Gastroesophageal sphincter (tissue), 4 donors: Measurements from ENCODE around the gene CDKN2D. TPM values are rescaled to one million over a fixed set of nuclear protein-coding genes. Genes with fewer than 3 reads are reported as not detected.
"Not testable (repeated sequence)": the region's sequence is repeated elsewhere in the genome, so short reads cannot be mapped to it uniquely, and the experiment has no call there.

Experiments
- ATAC-seq: fragments of 150-250 bp; one replicate; pipeline ENCODE4 v1.9.1; 2016; ENCODE audit warnings: mild to moderate bottlenecking, moderate library complexity
- H3K27ac ChIP-seq, 4 donors: fragments of 200-600 bp; sonication (generic) in 3 of 4; 1 replicate in 3 of 4; 2 replicates in 1 of 4; pipeline ENCODE4 v1.5.1; 2016 to 2019
- H3K27me3 ChIP-seq: fragments of 200-600 bp; sonication (generic); one replicate; pipeline ENCODE4 v1.5.1; 2019
- H3K36me3 ChIP-seq, 2 donors: fragments of 200-600 bp; sonication (generic); one replicate each; pipeline ENCODE4 v1.5.1; 2019; ENCODE audit warnings: control low read depth in 1 of 2
- H3K4me1 ChIP-seq, 3 donors: fragments of 200-600 bp; sonication (generic); 1 replicate in 2 of 3; 2 replicates in 1 of 3; pipeline ENCODE4 v1.5.1; 2016 to 2019; ENCODE audit warnings: control low read depth in 2 of 3
- H3K4me3 ChIP-seq, 2 donors: fragments of 200-600 bp; sonication (generic); one replicate each; pipeline ENCODE4 v1.5.1; 2019; ENCODE audit warnings: mild to moderate bottlenecking in 1 of 2, moderate library complexity in 1 of 2
- H3K9me3 ChIP-seq, 3 donors: fragments of 200-600 bp; sonication (generic); one replicate each; pipeline ENCODE4 v1.5.1; 2017 to 2019; ENCODE audit warnings: control low read depth in 2 of 3
- CTCF ChIP-seq, 4 experiments: fragments of 200-600 bp in 2 of 4; fragments of 450-650 bp in 2 of 4; sonication (generic) in 1 of 4; IDR thresholded peaks; one replicate each; pipeline ENCODE4 v1.5.1; 2017 to 2019; ENCODE audit warnings: antibody characterized with exemption in 4 of 4, mild to moderate bottlenecking in 2 of 4, moderate library complexity in 2 of 4
- EP300 ChIP-seq: sonication (generic); formaldehyde crosslinking; IDR thresholded peaks from one replicate; pipeline ENCODE4 v1.6.1; 2017; ENCODE audit warnings: antibody characterized with exemption, mild to moderate bottlenecking
- POLR2A ChIP-seq, 2 donors: fragments of 450-650 bp; IDR thresholded peaks; one replicate each; pipeline ENCODE4 v1.6.1; 2017; ENCODE audit warnings: antibody characterized with exemption in 2 of 2, mild to moderate bottlenecking in 2 of 2, moderate library complexity in 1 of 2
- POLR2AphosphoS5 ChIP-seq: sonication (generic); formaldehyde crosslinking; IDR thresholded peaks from one replicate; pipeline ENCODE4 v1.6.1; 2017; ENCODE audit warnings: antibody characterized with exemption
- WGBS, 2 donors: methylation state at CpG; one replicate each; pipeline ENCODE4 v1.1.5; 2018; ENCODE audit warnings: low coverage in 1 of 2; 5-methylcytosine and 5-hydroxymethylcytosine counted together
- total RNA-seq, 4 donors: library from RNA; depleted of rRNA; stranded (reverse); fragments of >200 nt; gene quantifications; one replicate each; pipeline ENCODE4 v1.1.0, GENCODE V29; 2016

CDKN2D gene
- total RNA-seq, 4 donors from 2014 or later = 5.4 to 15.9 (median 10.6) TPM

GRCh38 chr19:10544753-10545251 lies 24.0 kb downstream of the CDKN2D start:
- 15% methylated on average over 4 of the region's 23 CpGs; no CpG with 5 or more reads in 1 of the 2 donors for WGBS, 2 donors
- peak overlapping the region in 3 of 4 donors; percentile 81 to 92 (median 92) for H3K27ac ChIP-seq

GRCh38 chr19:10544242-10544752 lies 24.5 kb downstream of the CDKN2D start:
- no peak for TF ChIP-seq EP300
- TF ChIP-seq CTCF (IDR thresholded peaks at IDR 0.05) = no peak
- TF ChIP-seq POLR2A (IDR thresholded peaks at IDR 0.05) = no peak
- no peak for TF ChIP-seq POLR2AphosphoS5
- H3K4me1 ChIP-seq = peaks cover 0 to 28% (median 8%) of the 10 kb centered on the region in 3 donors
- H3K27ac ChIP-seq = peak overlapping the region; percentile 79 to 92 (median 86)
- no peaks in the 10 kb centered on the region for H3K9me3 ChIP-seq
- ATAC-seq = peak; percentile 29
- peaks cover 3% of the 10 kb centered on the region for H3K27me3 ChIP-seq
- peak overlapping the region; percentile 86 to 98 for H3K4me3 ChIP-seq
- peaks cover 0 to 34% of the 10 kb centered on the region in 2 donors for H3K36me3 ChIP-seq
- WGBS, 2 donors = no CpG with 5 or more reads among the region's 22 CpGs

More at GRCh38 chr19:10544753-10545251, 24.0 kb downstream of the CDKN2D start:
- Histone ChIP-seq H3K27me3 (no peaks in the 10 kb centered on the region), H3K36me3 (peaks cover 0 to 39% of the 10 kb centered on the region in 2 donors), H3K9me3 (no peaks in the 10 kb centered on the region), H3K4me1 (peaks cover 0 to 28% (median 8%) of the 10 kb centered on the region in 3 donors), H3K4me3 (peak overlapping the region; percentile 86 to 98)
- TF ChIP-seq POLR2AphosphoS5 (no peak), CTCF (IDR thresholded peaks at IDR 0.05) (no peak)
- no peak for ATAC-seq

GRCh38 chr19:10543420-10544241 lies 25.1 kb downstream of the CDKN2D start, which contains the start of gene ATG4D:
TSS of gene ATG4D (plus strand) at chr19:10543904. CDS start at chr19:10544091, 187 bp downstream.
- peak in 1 of 4 experiments; percentile 25 for TF ChIP-seq CTCF (IDR thresholded peaks at IDR 0.05)
- TF ChIP-seq POLR2AphosphoS5 = peak; percentile 86
- peak; percentile 75 to 91 for TF ChIP-seq POLR2A (IDR thresholded peaks at IDR 0.05)
- no peak for TF ChIP-seq EP300
- WGBS, 2 donors = 38% methylated on average over 1 of the region's 79 CpGs; no CpG with 5 or more reads in 1 of the 2 donors
- Histone ChIP-seq H3K4me3 (peak within 1 kb of the TSS; percentile 86 to 98), H3K27ac (peak within 1 kb of the TSS; percentile 79 to 92 (median 86)), H3K4me1 (peaks cover 0 to 28% (median 8%) of the 10 kb centered on the region in 3 donors), H3K27me3 (peaks cover 10% of the 10 kb centered on the region), H3K9me3 (no peaks in the 10 kb centered on the region), H3K36me3 (peaks cover 0 to 27% of the 10 kb centered on the region in 2 donors)
- ATAC-seq = peak; percentile 92

- Histone ChIP-seq H3K27ac (peak overlapping the region in 3 of 4 donors; percentile 81 to 92 (median 92)), H3K9me3 (no peaks in the 10 kb centered on the region), H3K27me3 (peaks cover 16% of the 10 kb centered on the region), H3K36me3 (peaks cover 0 to 21% of the 10 kb centered on the region in 2 donors), H3K4me3 (peak overlapping the region; percentile 86 to 98), H3K4me1 (peaks cover 0 to 28% (median 8%) of the 10 kb centered on the region in 3 donors)
- no peak for ATAC-seq
- 26 to 45% methylated on average over 6 to 7 of the region's 8 CpGs for WGBS, 2 donors
- TF ChIP-seq POLR2AphosphoS5 (no peak), CTCF (IDR thresholded peaks at IDR 0.05) (no peak), POLR2A (IDR thresholded peaks at IDR 0.05) (no peak), EP300 (no peak)
Measured at GRCh38 chr19:10543059-10543419, 25.7 kb downstream of the CDKN2D start.

GRCh38 chr19:10539016-10539415 lies 29.8 kb downstream of the CDKN2D start:
- 40 to 58% methylated on average over 1 to 5 of the region's 9 CpGs for WGBS, 2 donors
- H3K27me3 ChIP-seq = peaks cover 45% of the 10 kb centered on the region
- not testable (repeated sequence) for H3K4me1 ChIP-seq, H3K4me3 ChIP-seq, H3K9me3 ChIP-seq, H3K27ac ChIP-seq, H3K36me3 ChIP-seq, ATAC-seq
